ENCODE data around the gene GPRC5D.

Gene GPRC5D

GRCh38 chr12:12979731-12980259 is 27.8 kb upstream of the GPRC5D start:
- peak; percentile 86 for DNase-seq (ENCODE audit: low spot score)

- no peak for DNase-seq (ENCODE audit: low spot score)
These were observed 27.2 kb upstream of the GPRC5D start for GRCh38 chr12:12979126-12979525.

- no peak for DNase-seq (ENCODE audit: low spot score)
These were observed 25.3 kb upstream of the GPRC5D start for GRCh38 chr12:12977231-12977630.

- DNase-seq (ENCODE audit: low spot score): peak; percentile 65
These were observed 24.4 kb upstream of the GPRC5D start for GRCh38 chr12:12976366-12976765.

GRCh38 chr12:12975322-12976077 is 23.5 kb upstream of the GPRC5D start:
- peak; percentile 36 for DNase-seq (ENCODE audit: low spot score)

- no peak for DNase-seq (ENCODE audit: low spot score)
These were observed 22.2 kb upstream of the GPRC5D start for GRCh38 chr12:12974211-12974610.

- DNase-seq (ENCODE audit: low spot score): no peak
These were observed 21.0 kb upstream of the GPRC5D start for GRCh38 chr12:12973019-12973418.

GRCh38 chr12:12965836-12966235 is 13.9 kb upstream of the GPRC5D start:
- no peak for DNase-seq (ENCODE audit: low spot score)

GRCh38 chr12:12964255-12964654 is 12.3 kb upstream of the GPRC5D start:
- no peak for DNase-seq (ENCODE audit: low spot score)

GRCh38 chr12:12960639-12961209 is 8.8 kb upstream of the GPRC5D start:
- no peak for DNase-seq (ENCODE audit: low spot score)

GRCh38 chr12:12958886-12959285 is 6.9 kb upstream of the GPRC5D start:
- no peak for DNase-seq (ENCODE audit: low spot score)

GRCh38 chr12:12954878-12955625 is 3.1 kb upstream of the GPRC5D start:
- DNase-seq (ENCODE audit: low spot score): no peak

- no peak for DNase-seq (ENCODE audit: low spot score)
These were observed 2.4 kb upstream of the GPRC5D start for GRCh38 chr12:12954356-12954755.

GRCh38 chr12:12951504-12951903 is 466 bp downstream of the GPRC5D start:
- no peak for DNase-seq (ENCODE audit: low spot score)

- no peak for DNase-seq (ENCODE audit: low spot score)
These were observed 4.1 kb downstream of the GPRC5D start for GRCh38 chr12:12947902-12948301.

- DNase-seq (ENCODE audit: low spot score): no peak
These were observed 5.1 kb downstream of the GPRC5D start for GRCh38 chr12:12946686-12947355.

GRCh38 chr12:12945591-12945990 is 6.4 kb downstream of the GPRC5D start:
- DNase-seq (ENCODE audit: low spot score): no peak

- DNase-seq (ENCODE audit: low spot score): no peak
These were observed 8.2 kb downstream of the GPRC5D start for GRCh38 chr12:12943586-12944260.

GRCh38 chr12:12941450-12942350 is 10.3 kb downstream of the GPRC5D start:
- DNase-seq (ENCODE audit: low spot score): no peak

- DNase-seq (ENCODE audit: low spot score): no peak
These were observed 12.1 kb downstream of the GPRC5D start for GRCh38 chr12:12939888-12940287.

- DNase-seq (ENCODE audit: low spot score): no peak
These were observed 13.4 kb downstream of the GPRC5D start for GRCh38 chr12:12938541-12938940.

Measured in kidney capillary endothelial cell (primary cell).